Neural progenitor cell (in vitro differentiated cells): Measurements from ENCODE around the gene SNX1.

Source experiments
- EZH2phosphoT487 ChIP-seq: fragments of 200-600 bp; sonication (generic); IDR thresholded peaks from 2 replicates; pipeline ENCODE4 v1.6.1; 2017; ENCODE audit warnings: antibody characterized with exemption
- TF ChIP-seq, protein P1 (sequence below): fragments of 200-600 bp; sonication (generic); IDR thresholded peaks from 2 replicates; pipeline ENCODE4 v1.5.1; 2017; ENCODE audit warnings: antibody characterized with exemption, mild to moderate bottlenecking

DNA sequence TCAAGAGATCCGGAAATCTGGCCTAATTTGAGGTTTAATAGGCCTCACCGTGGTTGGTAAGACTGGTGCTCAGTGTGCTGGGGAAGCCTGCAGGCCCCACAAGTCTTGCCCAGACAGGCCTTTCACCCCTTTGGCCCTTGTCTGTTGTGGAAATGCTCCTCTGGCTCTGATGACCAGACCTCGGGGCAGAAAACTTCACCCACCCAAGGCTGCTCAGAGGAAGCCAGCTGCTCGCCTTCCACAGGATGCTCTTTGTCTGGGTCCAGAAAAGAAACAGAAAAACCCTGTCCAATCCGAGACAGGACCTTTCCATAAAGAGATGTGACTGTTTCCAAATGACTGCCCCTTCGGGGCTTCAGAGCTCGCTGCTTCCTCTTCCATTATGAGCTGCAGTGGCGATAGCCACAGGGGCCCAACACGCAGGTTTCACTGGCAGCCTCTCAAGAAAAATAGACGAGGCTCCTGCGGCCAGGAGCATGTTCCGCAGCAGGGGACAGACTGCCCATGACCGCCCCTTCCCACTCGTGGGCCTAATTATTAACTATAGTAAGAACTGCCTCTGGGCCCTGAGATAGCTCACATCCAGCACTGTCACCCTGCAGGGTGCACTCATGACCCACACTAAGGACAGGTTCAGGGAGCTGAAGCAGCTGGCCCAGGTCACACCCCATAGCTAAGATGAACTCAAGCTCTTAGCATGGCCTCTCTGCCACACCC lies 48.9 kb downstream of the SNX1 start:
- TF ChIP-seq, protein P1, sequence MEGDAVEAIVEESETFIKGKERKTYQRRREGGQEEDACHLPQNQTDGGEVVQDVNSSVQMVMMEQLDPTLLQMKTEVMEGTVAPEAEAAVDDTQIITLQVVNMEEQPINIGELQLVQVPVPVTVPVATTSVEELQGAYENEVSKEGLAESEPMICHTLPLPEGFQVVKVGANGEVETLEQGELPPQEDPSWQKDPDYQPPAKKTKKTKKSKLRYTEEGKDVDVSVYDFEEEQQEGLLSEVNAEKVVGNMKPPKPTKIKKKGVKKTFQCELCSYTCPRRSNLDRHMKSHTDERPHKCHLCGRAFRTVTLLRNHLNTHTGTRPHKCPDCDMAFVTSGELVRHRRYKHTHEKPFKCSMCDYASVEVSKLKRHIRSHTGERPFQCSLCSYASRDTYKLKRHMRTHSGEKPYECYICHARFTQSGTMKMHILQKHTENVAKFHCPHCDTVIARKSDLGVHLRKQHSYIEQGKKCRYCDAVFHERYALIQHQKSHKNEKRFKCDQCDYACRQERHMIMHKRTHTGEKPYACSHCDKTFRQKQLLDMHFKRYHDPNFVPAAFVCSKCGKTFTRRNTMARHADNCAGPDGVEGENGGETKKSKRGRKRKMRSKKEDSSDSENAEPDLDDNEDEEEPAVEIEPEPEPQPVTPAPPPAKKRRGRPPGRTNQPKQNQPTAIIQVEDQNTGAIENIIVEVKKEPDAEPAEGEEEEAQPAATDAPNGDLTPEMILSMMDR = no peak
- TF ChIP-seq EZH2phosphoT487 = no peak
